NCI-H526 (cell line): Measurements from ENCODE around the gene RXRA.

ENCODE experiments used
- DNase-seq, 2 experiments: peaks; one replicate each; lab custom pipeline; 2025; lab: John Stamatoyannopoulos, UW

Gene RXRA

GRCh38 chr9:134325813-134326723 is at the start of gene RXRA:
Gene RXRA, plus strand, starts transcription at chr9:134326455. Its CDS starts 177 bp downstream, at chr9:134326632.
- peak in 1 of 2 experiments; percentile 73 for DNase-seq

- DNase-seq = no peak
Observed at GRCh38 chr9:134278286-134278685, 48.0 kb upstream of the RXRA start.

GRCh38 chr9:134278974-134279640 is 47.1 kb upstream of the RXRA start:
- DNase-seq = no peak

- DNase-seq = no peak
Observed at GRCh38 chr9:134282138-134282650, 44.1 kb upstream of the RXRA start.

- DNase-seq = no peak
Observed at GRCh38 chr9:134283111-134283515, 43.1 kb upstream of the RXRA start.

- no peak for DNase-seq
Observed at GRCh38 chr9:134283692-134284265, 42.5 kb upstream of the RXRA start.

GRCh38 chr9:134284273-134284672 is 42.0 kb upstream of the RXRA start:
- DNase-seq = no peak

GRCh38 chr9:134284741-134285140 is 41.5 kb upstream of the RXRA start:
- DNase-seq = no peak

- no peak for DNase-seq
Observed at GRCh38 chr9:134285215-134285845, 40.9 kb upstream of the RXRA start.

- DNase-seq = peak in 1 of 2 experiments; percentile 24
Observed at GRCh38 chr9:134286471-134287245, 39.6 kb upstream of the RXRA start.

GRCh38 chr9:134287591-134288491 is 38.4 kb upstream of the RXRA start:
- peak in 1 of 2 experiments; percentile 54 for DNase-seq

- DNase-seq = no peak
Observed at GRCh38 chr9:134288746-134289145, 37.5 kb upstream of the RXRA start.

- DNase-seq = no peak
Observed at GRCh38 chr9:134289241-134289875, 36.9 kb upstream of the RXRA start.

GRCh38 chr9:134290603-134291451 is 35.4 kb upstream of the RXRA start:
- no peak for DNase-seq

GRCh38 chr9:134291452-134291881 is 34.8 kb upstream of the RXRA start:
- no peak for DNase-seq

GRCh38 chr9:134291961-134292871 is 34.0 kb upstream of the RXRA start:
- DNase-seq = no peak

GRCh38 chr9:134293031-134293521 is 33.2 kb upstream of the RXRA start:
- no peak for DNase-seq
